Lung (tissue), 12 donors: ENCODE results near the gene MEAK7. TPM values are rescaled to one million over a fixed set of nuclear protein-coding genes. Genes with fewer than 3 reads are reported as not detected.

Experiments used
- ATAC-seq: fragments of 200-7000 bp; cut with Tn5 transposase; one replicate; pipeline ENCODE4 v1.9.1; 2020; ENCODE audit warnings: moderate number of reproducible peaks; ENCODE audit not compliant: insufficient read depth, low FRiP score
- DNase-seq, 3 donors: peaks; one replicate each; pipeline ENCODE4 v3.0.0-alpha.2; 2013 to 2017
- H3K27ac ChIP-seq, 2 donors: one replicate each; pipeline ENCODE4 v1.5.1; 2013; ENCODE audit warnings: mild to moderate bottlenecking in 2 of 2, moderate library complexity in 2 of 2, control low read depth in 1 of 2, inconsistent platforms in 1 of 2, low read depth in 1 of 2, low read length in 1 of 2
- H3K27me3 ChIP-seq, 3 donors: one replicate each; pipeline ENCODE4 v1.5.1; 2013; ENCODE audit warnings: low read length in 2 of 3; ENCODE audit not compliant: control insufficient read depth in 3 of 3, insufficient read depth in 3 of 3
- H3K36me3 ChIP-seq, 4 donors: one replicate each; pipeline ENCODE4 v1.5.1; 2013; ENCODE audit warnings: low read length in 4 of 4, mild to moderate bottlenecking in 1 of 4, moderate library complexity in 1 of 4; ENCODE audit not compliant: control insufficient read depth in 4 of 4, insufficient read depth in 4 of 4
- H3K4me1 ChIP-seq, 5 donors: one replicate each; pipeline ENCODE4 v1.5.1; 2013; ENCODE audit warnings: low read length in 5 of 5, mild to moderate bottlenecking in 2 of 5, moderate library complexity in 1 of 5; ENCODE audit not compliant: control insufficient read depth in 5 of 5, insufficient read depth in 5 of 5
- H3K4me3 ChIP-seq: one replicate; pipeline ENCODE4 v1.5.1; 2013; ENCODE audit warnings: mild to moderate bottlenecking, control low read depth, moderate library complexity
- H3K9ac ChIP-seq, 2 donors: one replicate each; pipeline ENCODE4 v1.5.1; 2013; ENCODE audit warnings: low read length in 2 of 2, control low read depth in 1 of 2; ENCODE audit not compliant: insufficient read depth in 1 of 2
- H3K9me3 ChIP-seq, 4 donors: one replicate each; pipeline ENCODE4 v1.5.1; 2013; ENCODE audit warnings: low read length in 3 of 4, mild to moderate bottlenecking in 1 of 4, moderate library complexity in 1 of 4; ENCODE audit not compliant: control insufficient read depth in 4 of 4, insufficient read depth in 3 of 4
- WGBS, 2 donors: extraction: QIAGEN DNeasy Blood & Tissue Kit; methylation state at CpG; one replicate each; pipeline ENCODE4 v1.1.7; 2013; 5-methylcytosine and 5-hydroxymethylcytosine counted together
- polyA plus RNA-seq, 2 donors: library from polyadenylated mRNA; stranded (reverse); fragments of 200-250 nt; gene quantifications; one replicate each; pipeline ENCODE4 v1.2.1, GENCODE V29; 2013
- total RNA-seq, 2 donors: library from RNA; depleted of rRNA in 1 of 2; stranded (reverse); fragments of >200 nt in 1 of 2; gene quantifications; one replicate each; pipeline ENCODE4 v1.2.1, GENCODE V29; 2014 to 2021
- TF ChIP-seq, protein P1 (sequence below): IDR thresholded peaks from 2 replicates; pipeline ENCODE4 v1.5.1; 2012; ENCODE audit warnings: mild to moderate bottlenecking; ENCODE audit errors: control extremely low read depth, extremely low read depth
- donor health status: control.
- donor health status: control.
- donor health status: Bipolar disorder and iron deficiency.
- donor health status: healthy.
- donor health status: DM: yes; HTN: yes; CAD: no.

MEAK7 gene
- total and polyA plus RNA-seq, 4 donors: 4.8 to 16.9 (median 11.2) TPM

DNA sequence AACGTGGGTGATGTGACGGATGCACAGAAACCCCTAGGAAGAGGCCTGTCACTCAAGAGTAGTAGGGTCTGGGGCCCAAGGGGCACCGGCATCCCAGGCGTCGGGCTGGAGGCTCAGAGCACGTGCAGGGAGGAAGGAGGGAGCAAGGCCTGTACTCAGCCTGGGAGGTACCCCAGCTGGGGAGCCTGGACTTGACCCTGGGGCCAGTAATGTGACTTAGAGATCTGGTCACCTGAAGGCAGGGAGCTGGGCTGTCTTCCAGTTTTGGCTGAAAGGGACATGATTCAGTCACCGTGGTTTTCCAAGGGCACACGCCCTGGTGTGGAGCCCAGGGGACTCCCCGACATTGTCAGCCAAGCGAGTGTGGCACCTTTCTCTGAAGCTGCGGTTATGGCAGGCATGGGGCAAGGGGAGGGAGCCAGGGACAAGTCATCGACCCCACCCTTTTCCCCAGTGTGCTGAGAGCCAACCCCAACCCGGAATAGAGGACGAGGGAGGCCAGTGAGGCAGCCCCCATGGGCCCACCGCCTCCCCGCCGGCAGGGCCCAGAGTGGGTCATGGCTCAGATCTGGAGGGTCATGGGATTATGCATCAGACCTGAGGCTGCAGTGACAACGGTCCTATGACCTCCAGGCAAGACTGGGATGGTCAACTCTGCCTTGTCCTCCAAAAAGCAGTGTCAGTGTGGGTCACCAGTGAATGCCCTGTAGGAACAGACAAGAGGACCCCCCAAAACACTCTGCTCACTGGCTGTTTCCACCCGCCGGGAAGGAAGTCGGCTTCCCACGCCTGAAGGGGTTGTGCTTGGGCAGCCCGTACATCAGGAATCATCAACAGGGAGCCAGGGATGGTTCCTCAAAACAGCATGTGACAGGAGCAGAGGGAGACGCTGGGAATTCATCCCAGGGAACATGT, 41.9 kb downstream of the MEAK7 start:
- no peaks in the 10 kb centered on the region for H3K4me1 ChIP-seq
- H3K9me3 ChIP-seq: peaks cover 0 to 3% (median 2%) of the 10 kb centered on the region in 4 donors
- no peak overlapping the region for H3K4me3 ChIP-seq
- DNase-seq: no peak
- no peaks in the 10 kb centered on the region for H3K27me3 ChIP-seq
- peaks cover 0 to 24% (median 4%) of the 10 kb centered on the region in 4 donors for H3K36me3 ChIP-seq
- TF ChIP-seq, protein P1, sequence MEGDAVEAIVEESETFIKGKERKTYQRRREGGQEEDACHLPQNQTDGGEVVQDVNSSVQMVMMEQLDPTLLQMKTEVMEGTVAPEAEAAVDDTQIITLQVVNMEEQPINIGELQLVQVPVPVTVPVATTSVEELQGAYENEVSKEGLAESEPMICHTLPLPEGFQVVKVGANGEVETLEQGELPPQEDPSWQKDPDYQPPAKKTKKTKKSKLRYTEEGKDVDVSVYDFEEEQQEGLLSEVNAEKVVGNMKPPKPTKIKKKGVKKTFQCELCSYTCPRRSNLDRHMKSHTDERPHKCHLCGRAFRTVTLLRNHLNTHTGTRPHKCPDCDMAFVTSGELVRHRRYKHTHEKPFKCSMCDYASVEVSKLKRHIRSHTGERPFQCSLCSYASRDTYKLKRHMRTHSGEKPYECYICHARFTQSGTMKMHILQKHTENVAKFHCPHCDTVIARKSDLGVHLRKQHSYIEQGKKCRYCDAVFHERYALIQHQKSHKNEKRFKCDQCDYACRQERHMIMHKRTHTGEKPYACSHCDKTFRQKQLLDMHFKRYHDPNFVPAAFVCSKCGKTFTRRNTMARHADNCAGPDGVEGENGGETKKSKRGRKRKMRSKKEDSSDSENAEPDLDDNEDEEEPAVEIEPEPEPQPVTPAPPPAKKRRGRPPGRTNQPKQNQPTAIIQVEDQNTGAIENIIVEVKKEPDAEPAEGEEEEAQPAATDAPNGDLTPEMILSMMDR: no peak
- no peak overlapping the region for H3K27ac ChIP-seq
- H3K9ac ChIP-seq: no peak overlapping the region
- ATAC-seq: no peak
- WGBS, 2 donors: 84% methylated on average over 23 to 24 of the region's 24 CpGs

DNA sequence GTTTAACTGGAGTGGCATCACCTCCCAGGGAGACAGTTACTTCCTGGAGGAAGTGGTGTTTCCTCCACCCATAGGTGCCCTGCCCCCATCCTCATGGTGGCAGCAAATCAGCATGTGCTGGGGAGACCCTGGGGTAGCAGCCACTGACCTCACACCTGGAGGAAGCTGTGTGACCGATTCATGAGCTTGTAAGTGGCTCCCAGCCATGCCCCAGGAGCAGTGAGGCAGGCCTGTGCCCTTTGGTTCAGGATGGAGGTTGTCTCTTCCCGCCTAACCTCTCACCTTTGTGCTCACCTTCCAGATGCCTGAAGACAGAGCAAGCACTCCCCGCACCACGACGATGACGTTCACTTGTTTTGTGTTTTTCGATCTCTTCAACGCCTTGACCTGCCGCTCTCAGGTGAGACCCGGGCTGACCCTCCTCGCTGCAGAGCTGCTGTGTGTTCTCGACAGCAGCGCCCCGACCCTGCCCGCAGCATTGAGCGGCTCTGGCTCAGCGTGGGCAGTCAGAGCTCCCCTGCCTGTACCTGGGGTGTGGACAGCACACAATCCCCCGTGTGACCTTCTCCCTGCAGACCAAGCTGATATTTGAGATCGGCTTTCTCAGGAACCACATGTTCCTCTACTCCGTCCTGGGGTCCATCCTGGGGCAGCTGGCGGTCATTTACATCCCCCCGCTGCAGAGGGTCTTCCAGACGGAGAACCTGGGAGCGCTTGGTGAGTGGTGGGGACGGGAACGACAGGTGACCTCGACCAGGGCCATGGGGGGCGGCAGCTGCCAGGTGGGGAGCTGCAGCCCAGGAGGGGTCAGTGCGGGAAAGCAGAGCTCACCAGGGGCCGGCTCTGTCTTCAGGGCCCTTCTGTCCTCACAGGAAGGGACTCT, 42.8 kb downstream of the MEAK7 start:
- H3K27ac ChIP-seq: no peak overlapping the region
- ATAC-seq (no peak), DNase-seq (no peak)
- no peak overlapping the region for H3K4me3 ChIP-seq
- WGBS, 2 donors: 92 to 93% methylated on average over 30 of the region's 30 CpGs
- peaks cover 0 to 24% (median 0%) of the 10 kb centered on the region in 4 donors for H3K36me3 ChIP-seq
- H3K9ac ChIP-seq: no peak overlapping the region
- H3K4me1 ChIP-seq: no peaks in the 10 kb centered on the region
- no peaks in the 10 kb centered on the region for H3K27me3 ChIP-seq
- TF ChIP-seq, protein P1: no peak
- peaks cover 0 to 2% (median 0%) of the 10 kb centered on the region in 4 donors for H3K9me3 ChIP-seq

DNA sequence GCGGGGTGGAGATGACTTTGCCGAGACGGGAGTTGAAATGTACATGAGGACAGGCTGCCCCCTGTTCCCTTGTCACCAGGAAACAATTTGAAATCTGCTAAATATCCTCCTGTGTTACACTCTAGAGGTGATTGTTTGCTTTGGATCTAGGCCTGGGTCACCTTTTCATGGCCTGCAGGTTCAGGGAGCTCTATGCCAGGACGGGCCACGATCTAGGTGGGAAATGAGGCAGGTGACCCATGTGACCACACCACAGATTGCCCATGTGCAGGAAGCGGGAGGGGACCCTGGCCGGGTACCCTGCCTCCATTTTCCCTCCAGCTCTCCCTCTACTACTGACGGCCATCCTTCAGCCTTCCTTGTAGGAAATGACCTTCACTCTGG, 43.4 kb downstream of the MEAK7 start:
- H3K4me1 ChIP-seq: no peaks in the 10 kb centered on the region
- H3K9me3 ChIP-seq: no peaks in the 10 kb centered on the region
- no peak overlapping the region for H3K4me3 ChIP-seq
- no peak for ATAC-seq
- no peak overlapping the region for H3K27ac ChIP-seq
- H3K36me3 ChIP-seq: peaks cover 0 to 24% (median 0%) of the 10 kb centered on the region in 4 donors
- WGBS, 2 donors: 78 to 79% methylated on average over 8 of the region's 8 CpGs
- no peak for DNase-seq
- TF ChIP-seq, protein P1: no peak
- H3K9ac ChIP-seq: no peak overlapping the region
- H3K27me3 ChIP-seq: no peaks in the 10 kb centered on the region
